Small intestine (tissue), 7 donors: ENCODE measurements around the gene FAF1. TPM values are rescaled to one million over a fixed set of nuclear protein-coding genes. Genes with fewer than 3 reads are reported as not detected.

ENCODE experiments used
- DNase-seq, 2 donors: peaks; one replicate each; pipeline versions ENCODE4 v3.0.0 to v3.0.0-alpha.2; 2013
- FAIRE-seq: peaks from 2 replicates; lab custom pipeline; 2012; peaks lifted over from hg19 to GRCh38; lab: Jason Lieb, UNC
- H3K27ac ChIP-seq, 3 donors: one replicate each; pipeline ENCODE4 v1.5.1; 2013; ENCODE audit warnings: low read length in 2 of 3, mild to moderate bottlenecking in 2 of 3, control low read depth in 1 of 3, inconsistent platforms in 1 of 3, low read depth in 1 of 3, moderate library complexity in 1 of 3
- H3K27me3 ChIP-seq, 3 donors: one replicate each; pipeline ENCODE4 v1.6.1; 2013; ENCODE audit warnings: low read length in 3 of 3, inconsistent platforms in 1 of 3; ENCODE audit not compliant: control insufficient read depth in 3 of 3, insufficient read depth in 3 of 3
- H3K36me3 ChIP-seq, 3 donors: one replicate each; pipeline ENCODE4 v1.6.1; 2013; ENCODE audit warnings: low read length in 3 of 3, inconsistent platforms in 1 of 3, low read depth in 1 of 3, mild to moderate bottlenecking in 1 of 3, moderate library complexity in 1 of 3; ENCODE audit not compliant: control insufficient read depth in 3 of 3, insufficient read depth in 2 of 3
- H3K4me1 ChIP-seq, 3 donors: one replicate each; pipeline ENCODE4 v1.6.1; 2013; ENCODE audit warnings: low read length in 2 of 3, inconsistent platforms in 1 of 3, low read depth in 1 of 3, mild to moderate bottlenecking in 1 of 3, moderate library complexity in 1 of 3; ENCODE audit not compliant: control insufficient read depth in 3 of 3, insufficient read depth in 2 of 3
- H3K4me3 ChIP-seq, 3 donors: one replicate each; pipeline ENCODE4 v1.5.1; 2013; ENCODE audit warnings: low read length in 3 of 3, control low read depth in 1 of 3, inconsistent platforms in 1 of 3, low read depth in 1 of 3, mild to moderate bottlenecking in 1 of 3, moderate library complexity in 1 of 3
- H3K9me3 ChIP-seq, 2 donors: one replicate each; pipeline ENCODE4 v1.6.1; 2013; ENCODE audit warnings: low read depth in 1 of 2, low read length in 1 of 2; ENCODE audit not compliant: control insufficient read depth in 2 of 2, insufficient read depth in 1 of 2
- WGBS, 3 donors: extraction: QIAGEN DNeasy Blood & Tissue Kit; methylation state at CpG; one replicate each; pipeline ENCODE4 v1.1.7; 2013; 5-methylcytosine and 5-hydroxymethylcytosine counted together
- polyA plus RNA-seq, 4 donors: library from polyadenylated mRNA; stranded (reverse) in 3 of 4; unstranded in 1 of 4; fragments of 200-250 nt in 3 of 4; fragments of 120-200 nt in 1 of 4; gene quantifications; one replicate each; pipeline versions ENCODE4 v1.2.1 to v1.2.3, GENCODE V29; 2013
- donor health status: healthy with polysubstance abuse.
- donor health status: control.
- donor health status: control.
- donor health status: Bipolar disorder and iron deficiency.
- donor health status: healthy.

FAF1 gene
- polyA plus RNA-seq, 4 donors = 19.5 to 46.3 (median 32.5) TPM

- Histone ChIP-seq H3K4me3 (no peak overlapping the region), H3K27me3 (no peaks in the 10 kb centered on the region), H3K4me1 (no peaks in the 10 kb centered on the region), H3K36me3 (peaks cover 0 to 2% (median 0%) of the 10 kb centered on the region in 3 donors), H3K27ac (no peak overlapping the region), H3K9me3 (no peaks in the 10 kb centered on the region)
- DNase-seq = no peak
- 88 to 96% (median 92%) methylated on average over 3 of the region's 3 CpGs for WGBS, 3 donors
- FAIRE-seq = no peak
These were observed 303.1 kb downstream of the FAF1 start for GRCh38 chr1:50656931-50657330.

GRCh38 chr1:50651476-50652263 lies 308.4 kb downstream of the FAF1 start:
- 65 to 71% (median 69%) methylated on average over 3 of the region's 3 CpGs for WGBS, 3 donors
- Histone ChIP-seq H3K4me3 (no peak overlapping the region), H3K27ac (no peak overlapping the region), H3K9me3 (no peaks in the 10 kb centered on the region), H3K36me3 (peaks cover 0 to 2% (median 0%) of the 10 kb centered on the region in 3 donors), H3K27me3 (no peaks in the 10 kb centered on the region), H3K4me1 (no peaks in the 10 kb centered on the region)
- FAIRE-seq (no peak), DNase-seq (peak in 1 of 2 donors; percentile 31)

- WGBS, 3 donors = 95 to 98% (median 97%) methylated on average over 2 of the region's 2 CpGs
- DNase-seq = no peak
- no peaks in the 10 kb centered on the region for H3K27me3 ChIP-seq
- H3K4me3 ChIP-seq = no peak overlapping the region
- FAIRE-seq = no peak
- peaks cover 0 to 4% (median 0%) of the 10 kb centered on the region in 3 donors for H3K4me1 ChIP-seq
- H3K36me3 ChIP-seq = no peaks in the 10 kb centered on the region
- no peak overlapping the region for H3K27ac ChIP-seq
- H3K9me3 ChIP-seq = no peaks in the 10 kb centered on the region
These were observed 313.5 kb downstream of the FAF1 start for GRCh38 chr1:50646526-50646925.

DNA sequence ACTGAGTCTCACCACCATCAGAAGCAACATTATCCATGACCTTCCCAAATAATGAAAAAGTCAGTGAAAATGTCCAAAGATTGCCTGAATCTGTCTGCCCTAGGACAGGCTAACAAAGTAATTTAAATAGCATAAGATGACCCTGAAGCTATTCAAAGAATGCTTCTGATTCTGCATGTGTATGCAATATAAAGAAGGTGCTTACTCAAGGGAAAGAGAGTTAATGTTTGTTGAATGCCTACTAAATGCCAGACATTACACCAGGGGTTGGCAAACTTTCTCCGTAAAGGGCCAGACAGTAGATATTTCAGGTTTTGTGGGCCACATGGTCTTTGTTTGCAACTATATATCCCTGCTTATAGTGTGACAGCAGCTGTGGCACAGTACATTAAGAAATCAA lies 314.9 kb downstream of the FAF1 start:
- H3K27me3 ChIP-seq = no peaks in the 10 kb centered on the region
- DNase-seq (no peak), FAIRE-seq (no peak)
- H3K27ac ChIP-seq = no peak overlapping the region
- no peaks in the 10 kb centered on the region for H3K9me3 ChIP-seq
- no peak overlapping the region for H3K4me3 ChIP-seq
- 91 to 95% (median 95%) methylated on average over 1 of the region's 1 CpG for WGBS, 3 donors
- peaks cover 0 to 4% (median 0%) of the 10 kb centered on the region in 3 donors for H3K4me1 ChIP-seq
- H3K36me3 ChIP-seq = no peaks in the 10 kb centered on the region

- peak overlapping the region in 1 of 3 donors; percentile 34 for H3K27ac ChIP-seq
- FAIRE-seq = no peak
These were observed 315.5 kb downstream of the FAF1 start for GRCh38 chr1:50644447-50645105.

DNA sequence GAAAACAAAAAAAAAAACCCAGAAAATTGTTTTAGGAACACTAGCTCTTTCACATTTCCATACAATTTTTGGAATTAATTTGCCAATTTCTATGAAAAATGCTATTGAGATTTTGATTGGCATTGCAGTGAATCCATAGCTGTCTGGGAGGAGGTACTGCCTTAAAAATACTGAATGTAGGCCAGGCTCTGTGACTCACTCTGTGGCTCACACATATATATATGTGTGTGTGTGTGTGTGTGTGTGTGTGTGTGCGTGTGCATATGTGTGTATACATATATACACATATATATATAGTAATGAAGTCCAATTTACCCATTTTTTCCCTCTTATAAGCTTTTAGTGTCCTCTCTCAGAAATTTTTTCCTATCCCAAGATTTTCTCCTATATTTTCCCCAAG lies 322.6 kb downstream of the FAF1 start:
- Histone ChIP-seq H3K4me3 (no peak overlapping the region), H3K27ac (no peak overlapping the region), H3K27me3 (no peaks in the 10 kb centered on the region), H3K9me3 (no peaks in the 10 kb centered on the region), H3K36me3 (no peaks in the 10 kb centered on the region), H3K4me1 (peaks cover 0 to 2% (median 0%) of the 10 kb centered on the region in 3 donors)
- DNase-seq = no peak
- FAIRE-seq = no peak
- WGBS, 3 donors = 73 to 83% (median 81%) methylated on average over 1 of the region's 1 CpG

More at GRCh38 chr1:50644447-50645105, 315.5 kb downstream of the FAF1 start:
- no peaks in the 10 kb centered on the region for H3K36me3 ChIP-seq
- no peaks in the 10 kb centered on the region for H3K9me3 ChIP-seq
- no peaks in the 10 kb centered on the region for H3K27me3 ChIP-seq
- H3K4me3 ChIP-seq = peak overlapping the region in 1 of 3 donors; percentile 14
- DNase-seq = no peak
- peaks cover 0 to 4% (median 0%) of the 10 kb centered on the region in 3 donors for H3K4me1 ChIP-seq
- WGBS, 3 donors = 24 to 52% (median 36%) methylated on average over 2 of the region's 2 CpGs

DNA sequence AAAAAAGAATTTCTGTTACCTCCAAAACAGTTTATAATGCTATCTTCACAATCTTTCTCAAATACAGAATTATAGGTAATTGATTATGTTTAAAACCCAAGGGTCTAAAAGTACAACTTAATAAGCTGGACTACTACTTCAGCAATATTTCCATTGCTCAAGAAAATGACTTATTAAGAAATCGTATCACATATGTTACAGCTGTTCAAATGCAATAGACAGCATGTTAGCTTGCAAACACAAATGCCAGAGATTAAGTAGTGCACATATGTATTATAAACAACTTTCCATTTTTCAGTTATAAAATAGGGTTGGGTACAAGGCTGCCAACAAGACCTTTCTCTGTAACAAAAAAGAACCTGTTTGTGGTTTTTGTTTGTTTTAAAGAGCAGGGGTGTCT lies 325.8 kb downstream of the FAF1 start:
- Histone ChIP-seq H3K4me3 (no peak overlapping the region), H3K27ac (no peak overlapping the region), H3K27me3 (no peaks in the 10 kb centered on the region), H3K9me3 (no peaks in the 10 kb centered on the region), H3K4me1 (peaks cover 0 to 2% (median 0%) of the 10 kb centered on the region in 3 donors), H3K36me3 (no peaks in the 10 kb centered on the region)
- WGBS, 3 donors = 17 to 49% (median 35%) methylated on average over 1 of the region's 1 CpG
- FAIRE-seq = no peak
- no peak for DNase-seq

DNA sequence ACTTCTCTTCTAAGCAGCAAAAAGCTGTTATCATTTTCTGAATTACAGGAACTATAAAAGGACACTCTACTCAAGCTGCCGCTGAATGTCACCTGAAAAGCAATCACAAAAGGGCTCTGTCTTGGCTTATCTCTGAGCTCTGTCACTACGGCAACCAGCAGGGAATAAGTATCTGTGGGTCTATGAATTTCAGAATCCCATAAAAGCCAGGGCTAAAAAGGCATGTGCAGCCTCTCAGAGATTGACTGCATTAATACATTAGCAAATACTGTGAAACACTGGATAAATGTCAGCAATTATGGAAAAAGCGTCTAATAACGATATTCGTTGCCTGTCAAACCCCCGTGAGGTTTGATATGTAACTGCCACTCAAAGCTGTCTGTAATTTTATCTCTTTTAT lies 326.6 kb downstream of the FAF1 start:
- H3K9me3 ChIP-seq = no peaks in the 10 kb centered on the region
- FAIRE-seq = no peak
- DNase-seq = peak; percentile 7 to 55
- H3K36me3 ChIP-seq = no peaks in the 10 kb centered on the region
- 18 to 62% (median 42%) methylated on average over 6 of the region's 6 CpGs for WGBS, 3 donors
- peaks cover 0 to 2% (median 0%) of the 10 kb centered on the region in 3 donors for H3K4me1 ChIP-seq
- H3K4me3 ChIP-seq = no peak overlapping the region
- no peak overlapping the region for H3K27ac ChIP-seq
- no peaks in the 10 kb centered on the region for H3K27me3 ChIP-seq
